HEK293 (cell line): Measurements from ENCODE around the gene DHPS.

Experiments
- GLIS1 ChIP-seq: fragments of 450-650 bp; formaldehyde crosslinking; IDR thresholded peaks from 2 replicates; pipeline ENCODE4 v1.5.1; 2016; ENCODE audit warnings: missing biosample characterization, missing genetic modification characterization
- HOXC10 ChIP-seq: sonication (generic); formaldehyde crosslinking; IDR thresholded peaks from 2 replicates; pipeline ENCODE4 v1.8.1; 2023; ENCODE audit warnings: mild to moderate bottlenecking, missing genetic modification reagents
- KLF16 ChIP-seq: fragments of 450-650 bp; formaldehyde crosslinking; IDR thresholded peaks from 2 replicates; pipeline ENCODE4 v1.5.1; 2017; ENCODE audit warnings: missing biosample characterization, missing genetic modification characterization
- KLF8 ChIP-seq: fragments of 450-650 bp; formaldehyde crosslinking; IDR thresholded peaks from 2 replicates; pipeline ENCODE4 v1.5.1; 2016; ENCODE audit warnings: missing biosample characterization, missing genetic modification characterization
- PRDM4 ChIP-seq: fragments of 450-650 bp; formaldehyde crosslinking; IDR thresholded peaks from 2 replicates; pipeline ENCODE4 v1.5.1; 2017; ENCODE audit warnings: missing biosample characterization, missing genetic modification characterization
- SP3 ChIP-seq: fragments of 450-650 bp; formaldehyde crosslinking; IDR thresholded peaks from 2 replicates; pipeline ENCODE4 v1.5.1; 2016; ENCODE audit warnings: missing biosample characterization, missing genetic modification characterization
- ZBTB10 ChIP-seq: fragments of 450-650 bp; formaldehyde crosslinking; IDR thresholded peaks from 2 replicates; pipeline ENCODE4 v1.5.1; 2016; ENCODE audit warnings: missing biosample characterization, missing genetic modification characterization
- ZBTB21 ChIP-seq: fragments of 450-650 bp; formaldehyde crosslinking; IDR thresholded peaks from 2 replicates; pipeline ENCODE4 v1.5.1; 2017; ENCODE audit warnings: missing biosample characterization, missing genetic modification characterization
- ZEB2 ChIP-seq: fragments of 450-650 bp; formaldehyde crosslinking; IDR thresholded peaks from 2 replicates; pipeline ENCODE4 v1.5.1; 2016; ENCODE audit warnings: missing biosample characterization, missing genetic modification characterization
- ZNF10 ChIP-seq: fragments of 450-650 bp; formaldehyde crosslinking; IDR thresholded peaks from 2 replicates; pipeline ENCODE4 v1.5.1; 2017; ENCODE audit warnings: missing biosample characterization, missing genetic modification characterization
- ZNF18 ChIP-seq: fragments of 450-650 bp; formaldehyde crosslinking; IDR thresholded peaks from 2 replicates; pipeline ENCODE4 v1.5.1; 2016; ENCODE audit warnings: missing biosample characterization, missing genetic modification characterization
- ZNF391 ChIP-seq: fragments of 450-650 bp; formaldehyde crosslinking; IDR thresholded peaks from 2 replicates; pipeline ENCODE4 v1.5.1; 2016; ENCODE audit warnings: low read depth, missing biosample characterization, missing genetic modification characterization, borderline replicate concordance
- ZNF518A ChIP-seq: fragments of 450-650 bp; formaldehyde crosslinking; conservative IDR thresholded peaks from 2 replicates; pipeline ENCODE4 v1.5.1; 2016; ENCODE audit warnings: low read depth, missing biosample characterization, missing genetic modification characterization
- ZNF580 ChIP-seq: fragments of 450-650 bp; formaldehyde crosslinking; IDR thresholded peaks from 2 replicates; pipeline ENCODE4 v1.5.1; 2016; ENCODE audit warnings: missing biosample characterization, missing genetic modification characterization
- ZNF600 ChIP-seq: fragments of 450-650 bp; formaldehyde crosslinking; IDR thresholded peaks from 2 replicates; pipeline ENCODE4 v1.5.1; 2016; ENCODE audit warnings: missing biosample characterization, missing genetic modification characterization
- ZNF660 ChIP-seq: fragments of 450-650 bp; IDR thresholded peaks from 2 replicates; pipeline ENCODE4 v1.5.1; 2018; ENCODE audit warnings: missing biosample characterization, mild to moderate bottlenecking, missing genetic modification characterization
- ZNF776 ChIP-seq: fragments of 450-650 bp; formaldehyde crosslinking; IDR thresholded peaks from 2 replicates; pipeline ENCODE4 v1.5.0; 2017; ENCODE audit warnings: missing biosample characterization, missing genetic modification characterization, borderline replicate concordance
- ZNF843 ChIP-seq: fragments of 450-650 bp; formaldehyde crosslinking; IDR thresholded peaks from 2 replicates; pipeline ENCODE4 v1.5.1; 2016; ENCODE audit warnings: missing biosample characterization, missing genetic modification characterization
- ZXDB ChIP-seq: fragments of 450-650 bp; formaldehyde crosslinking; IDR thresholded peaks from 2 replicates; pipeline ENCODE4 v1.5.1; 2016; ENCODE audit warnings: missing biosample characterization, missing genetic modification characterization
- TF ChIP-seq, protein P1 (sequence below): fragments of 450-650 bp; formaldehyde crosslinking; IDR thresholded peaks from 2 replicates; pipeline ENCODE4 v1.5.1; 2016; ENCODE audit warnings: missing biosample characterization, missing genetic modification characterization
- TF ChIP-seq, protein P2 (sequence below): fragments of 450-650 bp; formaldehyde crosslinking; IDR thresholded peaks from 2 replicates; pipeline ENCODE4 v1.5.1; 2016; ENCODE audit warnings: missing biosample characterization, missing genetic modification characterization, low read depth
- TF ChIP-seq, protein P3 (sequence below): fragments of 450-650 bp; formaldehyde crosslinking; IDR thresholded peaks from 2 replicates; pipeline ENCODE4 v1.5.1; 2017; ENCODE audit warnings: missing biosample characterization, missing genetic modification characterization

Gene DHPS

GRCh38 chr19:12722566-12723380, 41.1 kb upstream of the DHPS start (continued):
- TF ChIP-seq ZBTB10 (tag by site-specific recombination) (no peak), ZXDB (peak; percentile 97), ZBTB21 (peak; percentile 77), ZNF18 (tag by site-specific recombination) (peak; percentile 42; the same call in 1 of the 2 replicates), ZNF518A (peak; percentile 65), ZNF600 (peak; percentile 92), KLF8 (tag by site-specific recombination) (peak; percentile 87), ZEB2 (peak; percentile 73), SP3 (tag by site-specific recombination) (peak; percentile 58), KLF16 (tag by site-specific recombination) (peak; percentile 65), ZNF580 (peak; percentile 91), PRDM4 (tag by site-specific recombination) (peak; percentile 47), ZNF10 (no peak), ZNF843 (tag by site-specific recombination) (peak; percentile 70), ZNF776 (tag by site-specific recombination) (no peak), GLIS1 (peak; percentile 17), ZNF391 (tag by site-specific recombination) (peak; percentile 84; the same call in 1 of the 2 replicates), HOXC10 (CRISPR knock-in tag) (no peak), ZNF660 (0 out of 2 replicates have a peak, but pooled peaks have one; percentile 17)
- TF ChIP-seq, protein P1, sequence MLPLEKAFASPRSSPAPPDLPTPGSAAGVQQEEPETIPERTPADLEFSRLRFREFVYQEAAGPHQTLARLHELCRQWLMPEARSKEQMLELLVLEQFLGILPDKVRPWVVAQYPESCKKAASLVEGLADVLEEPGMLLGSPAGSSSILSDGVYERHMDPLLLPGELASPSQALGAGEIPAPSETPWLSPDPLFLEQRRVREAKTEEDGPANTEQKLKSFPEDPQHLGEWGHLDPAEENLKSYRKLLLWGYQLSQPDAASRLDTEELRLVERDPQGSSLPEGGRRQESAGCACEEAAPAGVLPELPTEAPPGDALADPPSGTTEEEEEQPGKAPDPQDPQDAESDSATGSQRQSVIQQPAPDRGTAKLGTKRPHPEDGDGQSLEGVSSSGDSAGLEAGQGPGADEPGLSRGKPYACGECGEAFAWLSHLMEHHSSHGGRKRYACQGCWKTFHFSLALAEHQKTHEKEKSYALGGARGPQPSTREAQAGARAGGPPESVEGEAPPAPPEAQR (tag by site-specific recombination) = 0 out of 2 replicates have a peak, but pooled peaks have one; percentile 27
- TF ChIP-seq, protein P2, sequence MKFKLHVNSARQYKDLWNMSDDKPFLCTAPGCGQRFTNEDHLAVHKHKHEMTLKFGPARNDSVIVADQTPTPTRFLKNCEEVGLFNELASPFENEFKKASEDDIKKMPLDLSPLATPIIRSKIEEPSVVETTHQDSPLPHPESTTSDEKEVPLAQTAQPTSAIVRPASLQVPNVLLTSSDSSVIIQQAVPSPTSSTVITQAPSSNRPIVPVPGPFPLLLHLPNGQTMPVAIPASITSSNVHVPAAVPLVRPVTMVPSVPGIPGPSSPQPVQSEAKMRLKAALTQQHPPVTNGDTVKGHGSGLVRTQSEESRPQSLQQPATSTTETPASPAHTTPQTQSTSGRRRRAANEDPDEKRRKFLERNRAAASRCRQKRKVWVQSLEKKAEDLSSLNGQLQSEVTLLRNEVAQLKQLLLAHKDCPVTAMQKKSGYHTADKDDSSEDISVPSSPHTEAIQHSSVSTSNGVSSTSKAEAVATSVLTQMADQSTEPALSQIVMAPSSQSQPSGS (tag by site-specific recombination) = peak; percentile 30; the same call in 1 of the 2 replicates
- TF ChIP-seq, protein P3, sequence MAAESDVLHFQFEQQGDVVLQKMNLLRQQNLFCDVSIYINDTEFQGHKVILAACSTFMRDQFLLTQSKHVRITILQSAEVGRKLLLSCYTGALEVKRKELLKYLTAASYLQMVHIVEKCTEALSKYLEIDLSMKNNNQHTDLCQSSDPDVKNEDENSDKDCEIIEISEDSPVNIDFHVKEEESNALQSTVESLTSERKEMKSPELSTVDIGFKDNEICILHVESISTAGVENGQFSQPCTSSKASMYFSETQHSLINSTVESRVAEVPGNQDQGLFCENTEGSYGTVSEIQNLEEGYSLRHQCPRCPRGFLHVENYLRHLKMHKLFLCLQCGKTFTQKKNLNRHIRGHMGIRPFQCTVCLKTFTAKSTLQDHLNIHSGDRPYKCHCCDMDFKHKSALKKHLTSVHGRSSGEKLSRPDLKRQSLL = peak; percentile 43; the same call in 1 of the 2 replicates
